ENCODE measurements around the gene PRPH. TPM values are rescaled to one million over a fixed set of nuclear protein-coding genes. Genes with fewer than 3 reads are reported as not detected.
"Not testable (repeated sequence)": the region's sequence is repeated elsewhere in the genome, so short reads cannot be mapped to it uniquely, and the experiment has no call there.

Gene PRPH
- total RNA-seq, 4 donors from 2014 or later: 0.19 to 1.4 (median 0.61) TPM; not detected in 1

GRCh38 chr12:49276304-49277290 is 18.4 kb upstream of the PRPH start:
- intact Hi-C loops (cut with DNase I; ENCODE audit: low total_unique reads): no loop called here

GRCh38 chr12:49277466-49277865 is 17.5 kb upstream of the PRPH start:
- 88 to 90% methylated on average over 7 of the region's 7 CpGs for WGBS, 2 donors
- DNase-seq (ENCODE audit: low spot score in 2 of 2): no peak
- intact Hi-C loops (cut with DNase I; ENCODE audit: low total_unique reads): no loop called here
- no peak for TF ChIP-seq CTCF (IDR thresholded peaks at IDR 0.05)
- TF ChIP-seq POLR2A (IDR thresholded peaks at IDR 0.05): no peak
- no peak overlapping the region for H3K4me3 ChIP-seq (ENCODE audit: low read depth, poor library complexity, severe bottlenecking)

More at GRCh38 chr12:49276304-49277290, 18.4 kb upstream of the PRPH start:
- H3K4me3 ChIP-seq (ENCODE audit: low read depth, poor library complexity, severe bottlenecking): no peak overlapping the region
- no peak for TF ChIP-seq POLR2A (IDR thresholded peaks at IDR 0.05)
- TF ChIP-seq CTCF (IDR thresholded peaks at IDR 0.05): no peak
- DNase-seq (ENCODE audit: low spot score in 2 of 2): no peak
- 77% methylated on average over 13 of the region's 13 CpGs for WGBS, 2 donors

- TF ChIP-seq CTCF (IDR thresholded peaks at IDR 0.05) (no peak), POLR2A (IDR thresholded peaks at IDR 0.05) (no peak)
- no peak for DNase-seq (ENCODE audit: low spot score in 2 of 2)
- intact Hi-C loops (cut with DNase I; ENCODE audit: low total_unique reads): no loop called here
Observed at GRCh38 chr12:49279706-49280159, 15.2 kb upstream of the PRPH start.

GRCh38 chr12:49280545-49280944 is 14.4 kb upstream of the PRPH start:
- WGBS, 2 donors: 90 to 96% methylated on average over 6 of the region's 6 CpGs
- DNase-seq (ENCODE audit: low spot score in 2 of 2); intact Hi-C loops (cut with DNase I; ENCODE audit: low total_unique reads); H3K4me3 ChIP-seq (ENCODE audit: low read depth, poor library complexity, severe bottlenecking): not testable (repeated sequence)

More at GRCh38 chr12:49279706-49280159, 15.2 kb upstream of the PRPH start:
- 53 to 62% methylated on average over 6 to 7 of the region's 7 CpGs for WGBS, 2 donors
- no peak overlapping the region for H3K4me3 ChIP-seq (ENCODE audit: low read depth, poor library complexity, severe bottlenecking)

- intact Hi-C loops (cut with DNase I; ENCODE audit: low total_unique reads): no loop called here
- DNase-seq (ENCODE audit: low spot score in 2 of 2): no peak
- no peak for TF ChIP-seq POLR2A (IDR thresholded peaks at IDR 0.05)
- TF ChIP-seq CTCF (IDR thresholded peaks at IDR 0.05): no peak
- H3K4me3 ChIP-seq (ENCODE audit: low read depth, poor library complexity, severe bottlenecking): no peak overlapping the region
- WGBS, 2 donors: 82 to 89% methylated on average over 5 of the region's 5 CpGs
Observed at GRCh38 chr12:49282302-49282701, 12.6 kb upstream of the PRPH start.

DNA sequence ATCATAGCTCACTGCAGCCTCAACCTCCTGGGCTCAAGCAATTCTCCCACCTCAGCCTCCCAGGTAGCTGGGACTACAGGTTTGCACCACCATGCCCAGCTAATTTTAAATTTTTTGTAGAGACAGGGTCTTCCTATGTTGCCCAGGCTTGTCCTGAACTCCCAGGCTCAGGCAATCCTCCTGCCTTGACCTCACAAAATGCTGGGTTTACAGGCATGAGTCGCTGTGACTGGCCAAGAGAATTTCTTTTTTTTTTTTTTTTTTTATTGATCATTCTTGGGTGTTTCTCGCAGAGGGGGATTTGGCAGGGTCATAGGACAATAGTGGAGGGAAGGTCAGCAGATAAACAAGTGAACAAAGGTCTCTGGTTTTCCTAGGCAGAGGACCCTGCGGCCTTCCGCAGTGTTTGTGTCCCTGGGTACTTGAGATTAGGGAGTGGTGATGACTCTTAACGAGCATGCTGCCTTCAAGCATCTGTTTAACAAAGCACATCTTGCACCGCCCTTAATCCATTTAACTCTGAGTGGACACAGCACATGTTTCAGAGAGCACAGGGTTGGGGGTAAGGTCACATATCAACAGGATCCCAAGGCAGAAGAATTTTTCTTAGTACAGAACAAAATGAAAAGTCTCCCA is 12.1 kb upstream of the PRPH start:
- 88 to 97% methylated on average over 2 to 3 of the region's 6 CpGs for WGBS, 2 donors
- intact Hi-C loops (cut with DNase I; ENCODE audit: low total_unique reads): not testable (repeated sequence)

More for the DNA sequence above, 12.1 kb upstream of the PRPH start:
- not testable (repeated sequence) for DNase-seq (ENCODE audit: low spot score in 2 of 2); H3K4me3 ChIP-seq (ENCODE audit: low read depth, poor library complexity, severe bottlenecking)

Measured in lower leg skin (tissue), 4 donors.